Stimulated activated CD8-positive, alpha-beta memory T cell treated with anti-CD3 and anti-CD28 coated beads, Interleukin-15, amount 100 ng/mL, for 24 hours (primary cell): ENCODE data around the gene PPP1R10.

ENCODE experiments used
- DNase-seq: peaks from one replicate; pipeline ENCODE4 v3.0.0-alpha.2; 2020; ENCODE audit warnings: low read depth

The PPP1R10 gene

GRCh38 chr6:30598912-30599624 lies 18.0 kb downstream of the PPP1R10 start:
- DNase-seq, result no peak

- peak; percentile 49 for DNase-seq
Measured at GRCh38 chr6:30597315-30598144, 19.5 kb downstream of the PPP1R10 start.

- DNase-seq, result no peak
Measured at GRCh38 chr6:30592287-30592686, 24.8 kb downstream of the PPP1R10 start.

- DNase-seq, result no peak
Measured at GRCh38 chr6:30591008-30591407, 26.0 kb downstream of the PPP1R10 start.

- DNase-seq, result no peak
Measured at GRCh38 chr6:30590509-30590908, 26.5 kb downstream of the PPP1R10 start.

GRCh38 chr6:30589754-30590358 lies 27.2 kb downstream of the PPP1R10 start:
- DNase-seq, result no peak

GRCh38 chr6:30583921-30584320 lies 33.1 kb downstream of the PPP1R10 start:
- DNase-seq, result no peak

GRCh38 chr6:30578051-30578450 lies 39.0 kb downstream of the PPP1R10 start:
- DNase-seq, result no peak

- no peak for DNase-seq
Measured at GRCh38 chr6:30573113-30573512, 43.9 kb downstream of the PPP1R10 start.

GRCh38 chr6:30572148-30572547 lies 44.9 kb downstream of the PPP1R10 start:
- no peak for DNase-seq

- no peak for DNase-seq
Measured at GRCh38 chr6:30571762-30572082, 45.3 kb downstream of the PPP1R10 start.

- peak; percentile 100 for DNase-seq
Measured at GRCh38 chr6:30571075-30571761, 45.8 kb downstream of the PPP1R10 start, which contains the start of gene ABCF1. TSS of gene ABCF1 (plus strand) at chr6:30571442. CDS start at chr6:30571488, 46 bp downstream.

GRCh38 chr6:30570740-30571074 lies 46.3 kb downstream of the PPP1R10 start:
- no peak for DNase-seq

GRCh38 chr6:30570263-30570662 lies 46.8 kb downstream of the PPP1R10 start:
- no peak for DNase-seq

GRCh38 chr6:30568245-30568644 lies 48.8 kb downstream of the PPP1R10 start:
- DNase-seq, result no peak

- no peak for DNase-seq
Measured at GRCh38 chr6:30565772-30566171, 51.3 kb downstream of the PPP1R10 start.

- no peak for DNase-seq
Measured at GRCh38 chr6:30564114-30564513, 52.9 kb downstream of the PPP1R10 start.

- no peak for DNase-seq
Measured at GRCh38 chr6:30562470-30563425, 54.3 kb downstream of the PPP1R10 start.

- no peak for DNase-seq
Measured at GRCh38 chr6:30560930-30561329, 56.1 kb downstream of the PPP1R10 start.

GRCh38 chr6:30557683-30557981 lies 59.4 kb downstream of the PPP1R10 start:
- no peak for DNase-seq

GRCh38 chr6:30556906-30557682 lies 59.9 kb downstream of the PPP1R10 start, which contains the start of gene PRR3:
TSS of gene PRR3 (plus strand) at chr6:30557295. CDS start at chr6:30557345, 50 bp downstream.
- DNase-seq, result peak; percentile 67
